Renal cortex interstitium (tissue), 11 donors: ENCODE data around the gene NACC1. TPM values are rescaled to one million over a fixed set of nuclear protein-coding genes. Genes with fewer than 3 reads are reported as not detected.

ENCODE experiments used
- DNase-seq, 11 donors: peaks; one replicate each; pipeline ENCODE4 v3.0.0-alpha.2; 2013; ENCODE audit warnings: low read depth in 9 of 11, low spot score in 4 of 11; ENCODE audit errors: extremely low read depth in 1 of 11
- polyA plus RNA-seq, 3 donors: library from polyadenylated mRNA; unstranded; fragments of 120-200 nt; gene quantifications; one replicate each; pipeline ENCODE4 v1.2.1, GENCODE V29; 2013; ENCODE audit not compliant: insufficient read length in 3 of 3

Gene NACC1
- polyA plus RNA-seq, 3 donors: 21.2 to 34.0 (median 30.5) TPM

DNA sequence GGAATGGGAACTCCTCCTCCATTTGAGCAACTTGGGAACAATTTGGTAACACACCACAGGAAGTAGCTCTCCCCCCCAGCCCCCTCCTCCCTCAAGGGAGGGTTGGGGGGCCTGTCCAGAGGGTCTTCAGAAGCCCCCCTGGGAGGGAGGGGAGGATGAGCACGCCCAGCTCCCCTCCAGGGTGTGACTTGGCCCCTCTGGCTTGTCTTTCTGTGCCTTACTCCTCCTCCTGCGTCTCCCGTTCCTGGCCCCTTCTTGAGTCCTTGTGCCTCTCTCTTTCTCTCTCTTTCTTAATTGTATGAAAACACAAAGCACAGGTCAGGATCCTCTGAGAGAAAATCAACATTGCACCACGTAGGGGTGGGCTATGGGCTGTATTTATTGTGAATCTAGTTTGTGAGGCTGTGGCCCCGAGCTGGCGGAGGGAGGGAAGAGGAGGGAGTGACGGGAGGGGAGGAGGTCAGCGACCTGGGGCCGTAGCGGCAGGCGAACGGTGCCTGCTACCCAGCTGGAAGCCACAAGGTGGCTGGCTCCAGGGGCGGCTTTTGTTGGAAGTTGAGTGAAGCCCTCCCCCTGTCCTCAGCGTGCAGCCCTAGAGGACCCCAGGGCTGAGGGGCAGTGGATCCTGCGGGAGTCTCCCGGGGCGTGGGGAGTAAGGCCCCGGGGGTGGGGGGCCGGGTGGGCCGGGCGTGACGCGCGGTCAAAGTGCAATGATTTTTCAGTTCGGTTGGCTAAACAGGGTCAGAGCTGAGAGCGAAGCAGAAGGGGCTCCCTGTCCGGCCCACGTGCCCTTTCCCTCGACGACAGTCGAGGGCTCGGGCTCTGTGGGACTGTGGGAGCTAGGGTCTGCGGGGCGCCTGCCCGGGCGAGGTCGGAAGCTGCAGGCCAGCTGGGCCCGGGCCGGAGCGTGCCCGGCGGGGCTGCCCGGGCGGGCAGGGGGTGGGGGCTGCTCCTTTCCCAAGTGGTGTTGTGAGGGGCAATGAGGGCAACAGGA, 21.8 kb upstream of the NACC1 start:
- DNase-seq: no peak

DNA sequence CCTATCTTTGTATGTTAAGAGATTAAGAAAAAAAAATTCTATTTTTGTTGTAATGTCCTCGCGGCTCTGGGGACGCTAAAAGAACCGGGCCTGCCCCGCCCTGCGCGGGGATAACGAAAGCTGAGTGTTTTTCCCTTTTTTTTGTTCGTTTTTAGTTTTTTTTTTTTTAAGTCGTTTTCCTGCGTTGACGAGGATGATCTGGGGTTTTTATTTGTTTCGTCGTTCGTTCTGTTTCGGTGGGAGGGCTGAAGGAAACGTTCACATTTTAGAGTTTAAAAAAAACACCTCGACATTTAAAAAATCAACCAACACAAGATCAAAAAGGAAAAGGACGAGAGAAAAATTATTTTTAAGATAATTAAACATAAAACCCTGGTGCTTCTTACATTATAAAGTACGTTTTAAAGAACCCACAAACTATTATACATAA, 21.0 kb upstream of the NACC1 start:
- no peak for DNase-seq

DNA sequence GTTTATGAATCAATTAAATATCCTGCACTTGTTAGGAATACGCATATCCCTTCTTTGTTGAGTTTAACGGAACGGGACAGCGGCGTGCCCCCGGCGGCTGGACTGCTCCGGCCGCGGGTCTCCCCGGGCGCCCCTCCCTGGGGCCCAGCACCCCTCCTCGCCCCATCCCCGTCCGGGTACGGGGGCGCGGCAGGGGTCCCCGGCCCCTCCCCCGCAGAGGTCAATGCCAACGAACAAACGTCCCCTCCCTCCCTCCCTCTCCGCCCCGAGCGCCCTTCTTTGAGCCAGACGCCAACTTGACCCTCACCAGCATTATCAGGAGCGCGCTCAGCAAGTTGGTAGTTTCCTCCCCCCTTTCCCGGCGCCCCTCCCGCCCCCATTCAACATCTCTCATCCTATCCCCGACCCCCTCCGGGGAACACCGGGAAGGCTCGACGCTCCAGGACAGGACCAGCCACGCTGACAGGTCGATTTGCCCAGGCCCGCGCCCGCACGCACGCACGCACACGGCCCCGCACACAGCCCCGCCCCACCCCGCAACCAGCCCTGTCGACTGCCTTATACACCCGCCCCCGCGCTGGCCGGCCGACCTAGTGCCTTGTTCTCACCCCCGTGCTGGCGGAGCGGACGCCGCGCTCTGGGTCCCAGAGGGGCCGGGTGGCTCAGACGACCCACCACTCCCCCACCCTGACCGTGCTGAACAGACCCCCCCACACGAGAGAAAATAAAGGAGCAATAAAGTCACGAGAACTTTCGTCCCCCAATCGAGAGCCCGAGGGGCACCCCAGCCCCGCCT, 20.4 kb upstream of the NACC1 start:
- no peak for DNase-seq

DNA sequence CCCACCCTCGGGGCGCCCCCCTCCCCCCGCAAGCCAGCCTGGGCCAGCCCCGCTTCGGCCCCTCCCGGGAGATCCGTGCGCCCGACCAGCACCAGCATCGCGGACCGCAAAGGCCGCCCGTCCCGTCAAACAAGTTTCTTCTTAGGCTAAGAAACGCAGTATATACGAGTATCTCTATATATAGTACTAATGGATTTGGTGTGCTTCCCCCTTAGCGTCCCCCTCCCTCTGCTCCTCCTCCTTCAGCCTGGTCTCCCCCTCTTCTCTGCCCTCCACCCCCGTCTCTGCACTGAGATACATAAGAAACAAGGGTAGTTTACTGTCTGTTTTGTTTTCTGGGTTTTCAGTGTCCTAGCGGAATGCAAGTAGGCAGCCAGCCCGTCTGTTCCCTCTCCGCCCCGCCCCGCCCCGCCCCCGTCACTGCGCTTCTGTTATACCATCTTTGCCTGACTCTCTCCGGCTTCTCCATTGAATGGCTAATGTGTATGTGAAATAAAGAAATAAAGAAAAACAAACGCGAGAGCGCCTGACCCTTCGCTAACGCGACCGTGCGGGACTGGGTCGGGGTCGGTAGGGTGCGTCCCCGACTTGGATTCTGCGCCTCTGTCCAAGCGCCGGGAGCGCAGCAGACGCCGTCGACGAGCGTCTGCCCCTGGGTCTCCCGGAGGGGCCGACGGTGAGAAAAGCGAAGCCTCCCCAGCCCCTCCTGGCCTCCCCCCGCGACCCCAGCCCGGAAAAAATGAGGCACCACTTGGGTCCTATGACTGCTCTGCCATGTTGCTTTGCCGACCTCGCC, 19.6 kb upstream of the NACC1 start:
- no peak for DNase-seq

DNA sequence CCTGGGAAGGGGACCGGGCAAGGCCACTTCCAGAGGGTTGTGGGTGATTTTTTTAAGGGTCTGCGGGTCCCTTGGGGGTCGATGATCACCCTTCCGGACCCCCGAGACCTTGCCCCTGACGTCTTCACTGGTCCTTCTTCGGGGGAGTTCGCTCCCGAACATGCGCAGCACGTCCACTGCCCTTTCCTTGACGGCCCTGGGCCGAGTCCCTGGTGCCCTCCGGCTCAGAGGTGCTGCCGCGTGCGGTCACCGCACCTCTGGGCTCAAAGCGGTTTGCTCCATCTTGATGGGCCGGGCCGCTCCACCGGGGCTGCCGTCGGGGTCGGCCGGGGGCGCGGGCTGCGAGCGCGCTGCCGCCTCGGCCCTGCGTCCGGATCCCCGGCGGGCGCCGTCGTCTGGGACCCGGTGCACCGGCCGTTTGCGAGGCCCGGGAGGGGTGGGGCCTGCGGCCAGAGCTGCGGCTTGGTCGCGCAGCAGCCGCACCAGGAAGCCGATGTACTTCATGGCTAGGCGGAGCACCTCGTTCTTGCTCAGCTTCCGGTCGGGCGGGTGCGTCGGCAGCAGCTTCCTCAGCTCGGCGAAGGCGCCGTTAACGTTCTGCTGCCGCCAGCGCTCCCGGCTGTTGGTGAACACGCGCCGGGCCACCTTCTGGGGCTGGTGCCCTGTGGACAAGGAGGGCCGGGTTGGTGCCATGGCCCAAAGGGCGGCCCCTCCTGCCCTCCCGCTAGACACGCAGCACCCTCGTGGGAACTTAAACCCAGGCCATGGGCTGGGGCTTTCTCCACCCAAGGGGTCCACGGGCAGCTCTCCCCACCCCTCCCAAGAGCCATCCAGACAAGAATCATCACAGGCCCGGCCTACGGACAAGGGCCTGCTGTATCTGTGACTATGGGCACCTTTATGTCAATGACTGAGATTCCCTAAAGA, 18.7 kb upstream of the NACC1 start:
- DNase-seq: no peak

DNA sequence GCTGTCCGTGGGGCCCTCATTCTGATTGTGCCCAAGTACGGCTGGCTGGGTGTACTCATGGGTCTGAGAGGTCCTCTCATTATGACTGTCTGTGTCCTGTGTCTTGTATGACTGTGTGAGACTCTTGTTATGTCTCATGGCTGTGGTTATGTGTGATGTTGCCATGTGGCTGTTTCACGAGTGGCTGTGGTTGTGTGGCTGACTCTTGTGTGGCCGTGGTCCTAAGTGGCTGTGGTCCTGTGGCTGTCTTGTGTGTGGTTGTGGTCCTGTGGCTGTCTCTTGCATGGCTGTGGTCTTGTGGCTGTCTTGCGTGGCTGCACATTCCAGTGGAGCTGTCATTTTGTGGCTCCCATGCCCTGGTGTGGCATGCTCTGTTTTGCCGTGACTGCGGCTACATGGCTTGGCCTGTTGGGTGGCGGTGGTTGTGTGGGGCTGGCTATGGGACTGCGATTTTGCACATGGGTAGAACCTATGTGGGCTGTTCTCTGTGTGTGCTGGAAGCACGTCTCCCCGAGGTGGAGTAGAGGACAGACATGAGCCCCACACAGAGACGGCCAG, 18.0 kb upstream of the NACC1 start:
- DNase-seq: no peak

DNA sequence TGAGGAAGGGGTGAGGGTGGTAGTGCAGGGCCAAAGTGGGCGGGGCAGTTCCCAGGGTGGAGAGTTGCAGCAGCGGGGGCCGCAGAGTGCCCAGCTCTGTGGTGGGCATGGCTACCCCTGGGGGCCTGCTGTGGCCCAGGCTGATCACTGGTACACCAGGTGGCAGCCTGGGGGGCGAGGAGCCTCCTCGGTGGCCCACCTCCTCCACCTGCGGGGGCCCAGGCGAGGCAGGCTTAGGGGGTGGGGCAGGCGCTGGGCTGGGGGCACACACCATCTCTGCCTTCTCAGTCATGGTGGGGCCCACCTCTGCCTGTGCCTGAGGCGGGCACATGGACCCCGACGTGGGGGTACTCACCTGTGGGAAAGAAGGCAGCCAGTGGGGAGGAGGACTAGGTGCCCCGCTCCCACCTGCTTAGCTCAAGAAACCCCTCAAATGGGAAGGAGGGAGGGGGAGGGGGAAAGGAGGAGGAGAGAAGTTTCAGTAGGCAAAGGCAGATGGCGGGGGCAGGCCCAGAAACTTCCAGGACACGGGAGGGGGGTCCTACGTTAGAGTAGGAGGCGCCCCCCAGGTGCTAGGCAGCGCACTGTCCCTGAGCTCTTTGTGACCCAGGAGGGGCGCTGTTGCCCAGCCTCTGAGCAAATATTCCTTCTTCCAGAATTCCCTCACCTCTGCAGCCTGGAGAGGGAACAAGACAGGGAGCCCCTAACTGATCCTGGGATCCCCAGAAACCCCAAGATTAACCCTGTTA, 17.0 kb upstream of the NACC1 start:
- no peak for DNase-seq

DNA sequence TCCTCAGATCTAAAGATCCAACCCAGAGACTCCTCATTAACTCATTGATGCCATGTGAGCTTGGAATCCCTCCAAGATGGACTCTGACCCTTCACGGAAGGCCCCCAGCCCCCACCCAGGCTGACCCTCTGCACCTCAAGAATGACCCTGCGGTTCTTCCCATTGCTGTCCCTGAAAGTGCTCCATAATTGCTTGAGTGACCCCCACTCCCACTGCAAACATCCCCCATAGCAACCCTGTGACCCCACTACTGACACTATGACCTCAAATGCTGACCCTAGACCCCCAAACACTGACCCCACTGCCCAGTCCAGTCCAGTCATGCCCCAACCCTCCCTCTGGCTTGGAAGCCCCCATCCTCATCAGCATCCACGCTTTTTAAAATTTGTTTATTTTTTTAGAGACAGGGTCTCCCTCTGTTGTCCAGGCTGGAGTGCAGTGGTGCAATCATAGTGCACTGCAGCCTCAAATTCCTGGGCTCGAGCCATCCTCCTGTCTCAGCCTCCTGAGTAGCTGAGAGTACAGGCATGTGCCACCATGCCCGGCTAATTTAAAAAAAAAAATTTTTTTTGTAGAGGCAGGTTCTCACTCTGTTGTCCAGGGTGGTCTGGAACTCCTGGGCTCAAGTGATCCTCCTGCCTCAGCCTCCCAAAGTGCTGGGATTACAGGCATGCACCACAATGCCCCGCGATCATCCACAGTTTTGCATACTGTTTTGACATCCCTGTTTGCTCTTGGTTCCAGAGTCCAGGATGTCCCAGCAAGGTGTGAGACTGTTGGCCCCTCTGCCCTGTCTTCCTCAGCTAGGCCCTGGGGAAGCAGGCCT, 16.3 kb upstream of the NACC1 start:
- DNase-seq: no peak

DNA sequence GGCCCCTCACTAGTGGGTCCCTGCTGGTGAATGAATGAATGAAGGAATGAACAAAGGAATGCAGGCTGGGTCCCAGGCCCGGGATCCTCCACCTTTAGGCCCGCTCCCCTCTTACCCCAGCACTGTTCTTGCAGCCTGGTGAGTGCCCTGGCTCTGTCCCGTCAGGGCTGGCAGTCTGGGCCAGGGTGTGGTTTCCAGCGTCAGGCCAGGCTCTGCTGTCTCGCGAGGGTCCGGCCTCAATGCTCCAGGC, 15.7 kb upstream of the NACC1 start:
- no peak for DNase-seq

DNA sequence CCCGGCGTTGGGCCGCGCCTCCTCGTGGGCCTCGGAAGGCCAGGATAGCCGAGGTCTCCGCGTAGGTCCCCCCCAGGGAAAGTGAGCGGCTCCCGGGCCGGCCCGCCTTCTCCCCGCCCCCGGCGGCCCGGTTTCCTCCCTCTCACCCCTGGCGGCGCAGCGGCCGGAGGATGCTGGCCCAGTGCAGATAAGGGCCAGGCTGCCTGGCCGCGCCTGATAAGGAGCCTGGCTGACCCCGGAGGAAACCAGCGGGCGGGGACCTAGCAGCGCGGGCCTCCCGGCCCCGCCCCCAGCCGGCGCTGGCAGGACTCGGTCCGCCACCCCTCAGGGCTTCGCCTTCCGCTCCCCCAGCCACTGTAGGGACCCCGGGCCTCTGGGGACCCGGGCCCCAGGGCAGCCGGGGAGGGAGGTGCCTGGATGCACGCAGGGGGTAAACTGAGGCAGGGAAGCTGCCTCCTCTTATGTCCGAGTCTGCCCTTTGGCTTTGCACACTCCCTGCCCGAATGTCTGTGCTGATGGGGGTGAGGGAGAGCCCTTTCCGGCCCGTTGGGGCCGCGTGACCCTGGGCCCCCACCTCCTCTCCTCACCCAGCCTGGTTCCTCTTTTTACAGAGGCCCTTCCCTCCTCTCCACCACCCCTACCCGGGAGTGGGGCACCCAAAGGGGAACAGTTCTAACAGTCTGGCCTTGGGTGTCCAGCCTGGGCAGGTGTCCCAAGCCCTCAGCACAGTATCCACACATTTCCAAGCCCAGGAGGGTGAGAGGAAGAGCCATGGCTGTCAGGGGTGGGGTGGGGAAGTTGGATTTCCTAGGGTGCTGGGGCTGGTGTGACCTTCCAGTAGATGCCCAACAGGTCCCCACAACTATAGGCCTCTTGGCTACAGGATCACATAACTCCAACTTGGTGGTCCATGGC, 15.1 kb upstream of the NACC1 start, which contains the start of gene LYL1:
TSS of gene LYL1 (minus strand) at position 193 of the 915 bp plus-strand sequence. CDS start 1,687 bp downstream, outside the sequence.
- DNase-seq: no peak

DNA sequence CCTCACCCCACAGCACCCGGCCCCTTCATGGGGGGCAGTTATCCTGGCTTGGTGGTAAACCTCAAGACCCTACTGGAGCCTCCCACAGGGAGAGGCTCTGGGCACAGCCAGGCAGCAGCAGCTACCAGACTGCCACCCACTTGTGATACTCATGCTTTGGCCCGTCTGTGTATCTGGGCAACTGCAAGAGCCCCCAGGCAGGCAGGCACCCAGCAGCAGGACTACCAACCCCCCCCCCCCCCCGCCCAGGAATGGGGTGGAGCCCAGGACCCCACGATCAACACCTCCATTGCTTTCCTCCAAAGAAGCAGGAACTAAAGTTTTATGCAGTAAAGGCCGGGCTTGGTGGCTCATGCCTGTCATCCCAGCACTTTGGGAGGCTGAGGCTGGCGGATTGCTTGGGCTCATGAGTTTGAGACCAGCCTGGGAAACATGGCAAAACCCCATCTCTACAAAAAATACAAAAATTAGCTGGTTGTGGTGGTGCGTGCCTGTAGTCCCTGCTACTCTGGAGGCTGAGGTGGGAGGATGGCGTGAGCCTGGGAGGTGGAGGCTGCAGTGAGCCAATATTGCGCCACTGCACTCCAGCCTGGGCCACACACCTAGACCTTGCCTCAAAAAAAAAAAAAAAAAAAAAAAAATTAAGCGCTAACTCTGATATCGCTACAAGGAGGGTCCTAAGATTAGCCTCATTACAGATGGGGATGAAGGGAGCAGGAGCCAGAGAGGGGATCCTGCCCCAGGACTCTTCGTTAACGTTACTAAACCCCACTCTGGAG, 14.3 kb upstream of the NACC1 start:
- no peak for DNase-seq

DNA sequence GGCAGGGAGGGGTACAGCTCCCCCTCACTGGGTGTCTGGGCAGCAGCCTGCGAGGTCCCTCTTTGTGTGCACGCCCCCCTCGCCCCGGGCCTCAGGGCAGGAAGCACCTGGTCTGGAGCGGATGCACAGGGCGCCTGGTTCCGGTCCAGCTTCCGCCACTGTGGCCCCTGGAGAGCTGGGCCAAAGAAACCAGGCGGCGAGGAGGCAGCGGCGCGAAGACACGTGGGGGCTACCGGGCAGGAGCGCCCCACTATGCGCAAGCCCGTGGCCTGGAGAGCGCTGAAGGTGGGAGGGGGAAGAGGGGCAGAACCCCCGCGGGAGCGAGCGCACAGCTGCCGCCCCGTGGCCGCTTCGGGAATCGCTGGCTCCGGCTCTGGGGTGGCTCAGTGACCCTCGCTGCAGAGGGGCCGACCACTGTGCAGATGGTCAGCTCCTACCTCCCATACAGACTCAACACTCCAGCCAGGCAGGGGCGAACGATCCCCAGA, 13.7 kb upstream of the NACC1 start:
- DNase-seq: no peak

DNA sequence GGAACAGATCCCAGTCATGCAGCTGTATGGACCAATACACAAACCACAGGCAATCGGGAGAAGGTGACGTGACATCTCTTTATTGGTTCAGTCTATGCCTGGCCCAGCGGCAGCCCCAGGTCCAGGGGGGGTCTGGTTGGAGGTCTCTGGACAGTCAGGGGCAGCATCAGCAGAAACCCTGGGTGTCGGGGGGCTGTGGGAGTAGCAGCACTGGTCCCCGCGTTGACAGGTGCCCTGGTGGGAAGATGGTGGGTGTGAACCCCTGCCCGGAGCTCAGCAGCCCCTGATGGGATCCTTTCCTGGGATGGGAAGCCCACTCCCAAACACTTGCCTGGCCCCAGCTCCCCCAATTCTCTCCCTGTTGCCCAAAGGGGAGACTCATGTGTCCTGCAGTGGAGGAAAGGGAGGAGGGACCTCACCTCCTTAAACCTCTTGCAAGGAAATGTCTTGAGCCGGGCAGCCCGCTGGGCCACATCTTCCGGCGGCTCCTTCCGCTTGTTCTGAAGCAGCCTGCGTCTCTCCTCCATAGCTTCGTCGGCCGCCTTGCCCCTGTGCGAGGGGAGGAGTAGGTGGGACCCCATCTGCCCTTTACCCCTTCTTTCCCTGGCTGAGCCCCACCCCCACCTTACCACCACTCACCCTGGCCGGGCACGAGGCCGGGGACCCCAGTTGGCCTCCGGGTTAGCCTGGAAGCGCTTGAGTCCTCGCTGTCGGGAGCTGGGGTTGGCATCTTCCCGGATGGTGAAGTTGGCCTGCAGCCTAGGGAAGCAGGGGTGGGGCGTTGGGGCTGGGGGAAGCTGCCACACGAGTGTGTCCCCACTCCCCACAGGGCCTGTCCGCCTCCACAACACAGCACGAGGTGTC, 13.0 kb upstream of the NACC1 start:
- DNase-seq: no peak
